ENCODE results near the gene PCDH18.
"Not testable (repeated sequence)": the region's sequence is repeated elsewhere in the genome, so short reads cannot be mapped to it uniquely, and the experiment has no call there.

The PCDH18 gene

GRCh38 chr4:137529432-137529831 is 2.9 kb downstream of the PCDH18 start:
- no peak for DNase-seq (ENCODE audit: low read depth in 3 of 3, low spot score in 1 of 3)

GRCh38 chr4:137528673-137529072 is 3.6 kb downstream of the PCDH18 start:
- no peak for DNase-seq (ENCODE audit: low read depth in 3 of 3, low spot score in 1 of 3)

GRCh38 chr4:137526681-137527080 is 5.6 kb downstream of the PCDH18 start:
- DNase-seq (ENCODE audit: low read depth in 3 of 3, low spot score in 1 of 3) = no peak

GRCh38 chr4:137524725-137525369 is 7.4 kb downstream of the PCDH18 start:
- DNase-seq (ENCODE audit: low read depth in 3 of 3, low spot score in 1 of 3) = no peak

GRCh38 chr4:137523329-137523728 is 9.0 kb downstream of the PCDH18 start:
- DNase-seq (ENCODE audit: low read depth in 3 of 3, low spot score in 1 of 3) = no peak

- DNase-seq (ENCODE audit: low read depth in 3 of 3, low spot score in 1 of 3) = no peak
These were observed 11.2 kb downstream of the PCDH18 start for GRCh38 chr4:137521053-137521452.

GRCh38 chr4:137519406-137519805 is 12.9 kb downstream of the PCDH18 start:
- DNase-seq (ENCODE audit: low read depth in 3 of 3, low spot score in 1 of 3) = no peak

GRCh38 chr4:137517323-137517722 is 15.0 kb downstream of the PCDH18 start:
- DNase-seq (ENCODE audit: low read depth in 3 of 3, low spot score in 1 of 3) = not testable (repeated sequence)

- no peak for DNase-seq (ENCODE audit: low read depth in 3 of 3, low spot score in 1 of 3)
These were observed 17.7 kb downstream of the PCDH18 start for GRCh38 chr4:137514406-137515111.

GRCh38 chr4:137510557-137511265 is 21.6 kb downstream of the PCDH18 start:
- no peak for DNase-seq (ENCODE audit: low read depth in 3 of 3, low spot score in 1 of 3)

- no peak for DNase-seq (ENCODE audit: low read depth in 3 of 3, low spot score in 1 of 3)
These were observed 22.4 kb downstream of the PCDH18 start for GRCh38 chr4:137509855-137510282.

GRCh38 chr4:137502339-137503129 is 29.8 kb downstream of the PCDH18 start:
- no peak for DNase-seq (ENCODE audit: low read depth in 3 of 3, low spot score in 1 of 3)

- DNase-seq (ENCODE audit: low read depth in 3 of 3, low spot score in 1 of 3) = not testable (repeated sequence)
These were observed 36.0 kb downstream of the PCDH18 start for GRCh38 chr4:137496267-137496666.

GRCh38 chr4:137495578-137495977 is 36.7 kb downstream of the PCDH18 start:
- DNase-seq (ENCODE audit: low read depth in 3 of 3, low spot score in 1 of 3) = no peak

- not testable (repeated sequence) for DNase-seq (ENCODE audit: low read depth in 3 of 3, low spot score in 1 of 3)
These were observed 48.9 kb downstream of the PCDH18 start for GRCh38 chr4:137483313-137483959.

GRCh38 chr4:137479657-137480056 is 52.6 kb downstream of the PCDH18 start:
- DNase-seq (ENCODE audit: low read depth in 3 of 3, low spot score in 1 of 3) = not testable (repeated sequence)

- no peak for DNase-seq (ENCODE audit: low read depth in 3 of 3, low spot score in 1 of 3)
These were observed 55.9 kb downstream of the PCDH18 start for GRCh38 chr4:137476345-137476744.

GRCh38 chr4:137474711-137475301 is 57.5 kb downstream of the PCDH18 start:
- no peak for DNase-seq (ENCODE audit: low read depth in 3 of 3, low spot score in 1 of 3)

GRCh38 chr4:137471895-137472294 is 60.4 kb downstream of the PCDH18 start:
- no peak for DNase-seq (ENCODE audit: low read depth in 3 of 3, low spot score in 1 of 3)

- no peak for DNase-seq (ENCODE audit: low read depth in 3 of 3, low spot score in 1 of 3)
These were observed 60.8 kb downstream of the PCDH18 start for GRCh38 chr4:137471461-137471860.

All from stimulated activated CD4-positive, alpha-beta T cell treated with anti-CD3 and anti-CD28 coated beads, TNF-alpha, amount 100 ng/mL, for 1 hour (primary cell).